ENCODE results near the gene C1QTNF1.

DNA sequence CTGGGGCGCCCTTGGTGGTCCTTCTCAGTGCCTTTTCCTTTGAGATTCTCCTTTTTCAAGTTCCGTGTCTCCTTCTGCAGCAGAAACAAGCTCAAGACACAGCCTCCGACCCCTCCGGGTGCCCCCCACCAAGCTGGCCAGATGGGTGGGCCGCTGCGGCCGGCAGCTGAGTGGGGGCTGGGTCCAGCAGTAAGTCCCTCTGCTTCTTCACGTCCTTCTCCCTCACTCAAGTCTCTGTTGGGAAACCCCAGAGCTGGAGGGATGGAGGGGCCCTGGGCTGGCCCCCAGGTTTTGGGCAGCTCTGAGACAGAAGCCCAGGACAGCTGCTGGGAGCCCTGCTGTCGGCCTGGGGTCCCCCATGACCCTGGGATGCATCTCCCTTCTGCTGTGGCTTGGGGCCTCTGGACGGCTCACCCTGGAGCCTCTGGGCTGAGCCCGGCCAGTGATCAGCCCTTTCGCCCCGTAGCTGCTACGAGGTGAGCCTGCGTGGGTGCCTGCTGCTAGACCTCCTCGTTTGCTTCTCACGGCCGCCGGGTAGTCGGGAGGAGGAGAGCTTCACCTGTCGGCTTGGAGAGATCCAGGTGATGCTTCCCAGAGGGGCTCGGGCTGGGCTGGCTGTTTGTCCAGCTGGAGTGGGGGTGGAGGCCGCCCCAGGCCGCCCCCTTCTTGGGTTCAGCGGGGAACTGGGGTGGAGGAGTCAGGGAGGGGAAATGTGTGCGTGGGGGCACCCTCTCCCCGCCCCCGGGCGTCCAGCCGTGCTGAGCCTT lies 61.4 kb downstream of the C1QTNF1 start:
- no peak for TF ChIP-seq POLR2A (IDR thresholded peaks at IDR 0.05)
- TF ChIP-seq, protein P1, sequence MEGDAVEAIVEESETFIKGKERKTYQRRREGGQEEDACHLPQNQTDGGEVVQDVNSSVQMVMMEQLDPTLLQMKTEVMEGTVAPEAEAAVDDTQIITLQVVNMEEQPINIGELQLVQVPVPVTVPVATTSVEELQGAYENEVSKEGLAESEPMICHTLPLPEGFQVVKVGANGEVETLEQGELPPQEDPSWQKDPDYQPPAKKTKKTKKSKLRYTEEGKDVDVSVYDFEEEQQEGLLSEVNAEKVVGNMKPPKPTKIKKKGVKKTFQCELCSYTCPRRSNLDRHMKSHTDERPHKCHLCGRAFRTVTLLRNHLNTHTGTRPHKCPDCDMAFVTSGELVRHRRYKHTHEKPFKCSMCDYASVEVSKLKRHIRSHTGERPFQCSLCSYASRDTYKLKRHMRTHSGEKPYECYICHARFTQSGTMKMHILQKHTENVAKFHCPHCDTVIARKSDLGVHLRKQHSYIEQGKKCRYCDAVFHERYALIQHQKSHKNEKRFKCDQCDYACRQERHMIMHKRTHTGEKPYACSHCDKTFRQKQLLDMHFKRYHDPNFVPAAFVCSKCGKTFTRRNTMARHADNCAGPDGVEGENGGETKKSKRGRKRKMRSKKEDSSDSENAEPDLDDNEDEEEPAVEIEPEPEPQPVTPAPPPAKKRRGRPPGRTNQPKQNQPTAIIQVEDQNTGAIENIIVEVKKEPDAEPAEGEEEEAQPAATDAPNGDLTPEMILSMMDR (IDR thresholded peaks at IDR 0.05): no peak

All from Peyer's patch (tissue), 4 donors.